Measurements from ENCODE around the gene MIEF1. TPM values are rescaled to one million over a fixed set of nuclear protein-coding genes. Genes with fewer than 3 reads are reported as not detected.

The MIEF1 gene
- polyA plus RNA-seq, 2 donors = 4.2 to 9.0 TPM

DNA sequence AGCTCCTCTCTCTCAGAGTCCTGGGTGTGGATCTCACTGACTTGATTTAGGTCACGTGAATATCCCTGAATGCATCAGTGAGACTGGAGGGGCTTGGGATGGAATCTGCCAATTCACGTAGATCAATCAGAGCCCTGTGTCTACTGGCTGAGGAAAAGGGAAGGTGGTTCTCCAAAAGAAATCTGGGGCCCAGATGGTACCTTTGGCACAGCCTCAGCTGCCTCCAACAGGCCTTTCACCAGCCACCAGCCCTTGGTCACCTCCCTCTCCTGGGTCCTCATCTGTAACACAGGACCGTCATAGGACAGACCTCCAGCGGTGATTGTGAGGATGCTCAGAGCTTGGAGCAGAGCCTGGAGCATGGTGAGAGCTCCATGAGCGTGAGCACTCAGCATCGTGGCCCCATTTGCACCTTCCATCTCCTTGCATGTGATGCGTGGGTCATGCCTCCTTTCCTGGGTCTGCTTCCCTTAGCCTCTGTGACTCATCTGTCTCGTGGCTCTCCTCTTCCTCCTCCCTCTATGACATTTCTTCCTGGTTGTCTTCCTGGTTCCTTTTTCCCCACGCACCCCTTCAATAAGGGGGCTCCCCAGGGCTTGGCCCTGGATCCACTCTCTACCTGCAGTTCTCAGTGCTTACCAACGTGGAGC is 7.5 kb upstream of the MIEF1 start:
- Histone ChIP-seq H3K4me3 (ENCODE audit: low read depth in 1 of 2, low read length in 2 of 2) (no peak overlapping the region), H3K9me3 (ENCODE audit: control insufficient read depth in 2 of 2, insufficient read depth in 1 of 2, low read depth in 1 of 2, low read length in 1 of 2) (no peaks in the 10 kb centered on the region), H3K27ac (ENCODE audit: low read depth in 2 of 2, low read length in 1 of 2) (no peak overlapping the region), H3K36me3 (ENCODE audit: control insufficient read depth in 2 of 2, insufficient read depth in 2 of 2, low read length in 1 of 2) (no peaks in the 10 kb centered on the region), H3K27me3 (ENCODE audit: control insufficient read depth in 1 of 2, insufficient read depth in 2 of 2, low read length in 2 of 2) (no peaks in the 10 kb centered on the region), H3K4me1 (ENCODE audit: control insufficient read depth in 2 of 2, insufficient read depth in 2 of 2, low read length in 1 of 2) (peaks cover 0 to 5% of the 10 kb centered on the region in 2 donors)
- WGBS, 2 donors = 76 to 78% methylated on average over 10 of the region's 10 CpGs

DNA sequence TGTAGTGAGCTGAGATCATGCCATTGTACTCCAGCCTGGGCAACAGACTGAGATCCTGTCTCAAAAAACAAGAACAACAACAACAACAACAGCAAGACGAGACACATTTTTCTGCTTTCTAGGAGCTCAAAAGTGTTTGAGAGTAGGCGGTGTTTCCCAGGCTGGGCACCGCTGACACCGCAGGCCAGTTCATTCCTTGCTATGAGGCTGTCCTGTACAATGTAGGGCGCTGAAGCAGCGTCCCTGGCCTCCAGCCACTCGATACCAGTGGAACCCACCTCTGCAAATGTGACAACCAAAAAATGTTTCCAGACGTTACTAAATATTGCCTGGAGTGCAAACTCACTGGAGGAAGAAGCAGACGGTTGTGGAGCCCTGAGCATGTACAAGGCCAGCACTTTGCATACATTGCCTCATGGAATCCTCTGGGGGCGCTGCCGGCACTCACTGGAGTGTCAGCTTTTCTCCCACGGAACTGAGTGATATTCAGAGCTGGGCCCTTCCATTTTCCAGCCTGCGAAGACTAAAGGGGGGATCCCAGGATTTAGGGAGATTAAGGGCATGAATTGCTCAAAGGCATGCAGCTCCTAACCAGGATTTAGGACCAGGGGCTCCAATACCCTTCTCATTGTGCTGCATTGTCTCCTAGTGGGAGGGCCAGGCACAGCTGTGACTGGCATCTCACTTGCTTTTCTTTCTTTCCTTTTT is 5.8 kb upstream of the MIEF1 start:
- Histone ChIP-seq H3K9me3 (ENCODE audit: control insufficient read depth in 2 of 2, insufficient read depth in 1 of 2, low read depth in 1 of 2, low read length in 1 of 2) (no peaks in the 10 kb centered on the region), H3K36me3 (ENCODE audit: control insufficient read depth in 2 of 2, insufficient read depth in 2 of 2, low read length in 1 of 2) (no peaks in the 10 kb centered on the region), H3K4me3 (ENCODE audit: low read depth in 1 of 2, low read length in 2 of 2) (no peak overlapping the region), H3K4me1 (ENCODE audit: control insufficient read depth in 2 of 2, insufficient read depth in 2 of 2, low read length in 1 of 2) (peaks cover 0 to 7% of the 10 kb centered on the region in 2 donors), H3K27me3 (ENCODE audit: control insufficient read depth in 1 of 2, insufficient read depth in 2 of 2, low read length in 2 of 2) (no peaks in the 10 kb centered on the region), H3K27ac (ENCODE audit: low read depth in 2 of 2, low read length in 1 of 2) (peak overlapping the region in 1 of 2 donors; percentile 43)
- WGBS, 2 donors = 42 to 46% methylated on average over 13 of the region's 13 CpGs

DNA sequence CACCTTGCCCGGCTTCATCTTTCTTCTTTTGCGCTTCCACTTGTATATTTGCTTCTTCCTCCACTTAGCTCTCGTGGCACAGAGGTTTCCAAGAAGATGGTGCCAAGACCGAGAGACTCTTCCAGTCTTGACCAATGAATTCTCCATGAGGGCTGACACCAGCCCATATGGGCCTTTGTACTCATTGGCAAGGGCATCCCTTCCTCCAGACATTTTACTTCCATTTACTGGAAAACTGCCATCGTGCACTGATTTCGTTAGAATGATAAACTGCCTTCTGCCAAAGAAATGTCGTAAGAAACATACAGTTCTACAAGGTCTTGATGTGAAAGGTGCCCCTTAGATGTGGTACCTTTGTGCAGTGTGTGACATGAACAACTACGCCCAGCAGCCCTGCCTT is 4.7 kb upstream of the MIEF1 start:
- Histone ChIP-seq H3K9me3 (ENCODE audit: control insufficient read depth in 2 of 2, insufficient read depth in 1 of 2, low read depth in 1 of 2, low read length in 1 of 2) (no peaks in the 10 kb centered on the region), H3K27ac (ENCODE audit: low read depth in 2 of 2, low read length in 1 of 2) (no peak overlapping the region), H3K4me3 (ENCODE audit: low read depth in 1 of 2, low read length in 2 of 2) (no peak overlapping the region), H3K27me3 (ENCODE audit: control insufficient read depth in 1 of 2, insufficient read depth in 2 of 2, low read length in 2 of 2) (no peaks in the 10 kb centered on the region), H3K36me3 (ENCODE audit: control insufficient read depth in 2 of 2, insufficient read depth in 2 of 2, low read length in 1 of 2) (no peaks in the 10 kb centered on the region), H3K4me1 (ENCODE audit: control insufficient read depth in 2 of 2, insufficient read depth in 2 of 2, low read length in 1 of 2) (peaks cover 0 to 13% of the 10 kb centered on the region in 2 donors)
- WGBS, 2 donors = 79 to 80% methylated on average over 8 of the region's 8 CpGs

DNA sequence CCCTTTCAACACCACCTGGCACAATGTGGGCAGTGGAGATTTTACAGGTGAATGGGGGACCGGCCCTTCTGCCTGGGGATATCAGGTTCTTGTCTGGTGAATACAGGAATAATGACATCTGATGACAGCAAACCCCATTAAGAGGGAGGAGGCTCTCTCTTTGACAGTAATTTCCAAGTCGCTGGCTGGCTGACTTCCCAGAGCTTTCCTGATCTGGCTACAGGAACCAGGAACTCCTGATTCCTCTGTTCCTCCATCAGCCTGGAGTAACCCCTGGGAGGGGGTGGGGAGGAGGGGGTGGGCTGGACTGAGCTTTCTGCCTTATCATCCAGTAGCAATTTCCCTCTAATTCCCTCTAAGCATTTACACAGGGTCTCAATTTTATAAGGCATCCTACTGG is 3.7 kb upstream of the MIEF1 start:
- H3K27ac ChIP-seq (ENCODE audit: low read depth in 2 of 2, low read length in 1 of 2) = peak overlapping the region in 1 of 2 donors; percentile 56
- no peaks in the 10 kb centered on the region for H3K9me3 ChIP-seq (ENCODE audit: control insufficient read depth in 2 of 2, insufficient read depth in 1 of 2, low read depth in 1 of 2, low read length in 1 of 2)
- H3K36me3 ChIP-seq (ENCODE audit: control insufficient read depth in 2 of 2, insufficient read depth in 2 of 2, low read length in 1 of 2) = no peaks in the 10 kb centered on the region
- H3K27me3 ChIP-seq (ENCODE audit: control insufficient read depth in 1 of 2, insufficient read depth in 2 of 2, low read length in 2 of 2) = no peaks in the 10 kb centered on the region
- WGBS, 2 donors = 25 to 37% methylated on average over 2 of the region's 2 CpGs
- H3K4me3 ChIP-seq (ENCODE audit: low read depth in 1 of 2, low read length in 2 of 2) = no peak overlapping the region
- peaks cover 3 to 16% of the 10 kb centered on the region in 2 donors for H3K4me1 ChIP-seq (ENCODE audit: control insufficient read depth in 2 of 2, insufficient read depth in 2 of 2, low read length in 1 of 2)

DNA sequence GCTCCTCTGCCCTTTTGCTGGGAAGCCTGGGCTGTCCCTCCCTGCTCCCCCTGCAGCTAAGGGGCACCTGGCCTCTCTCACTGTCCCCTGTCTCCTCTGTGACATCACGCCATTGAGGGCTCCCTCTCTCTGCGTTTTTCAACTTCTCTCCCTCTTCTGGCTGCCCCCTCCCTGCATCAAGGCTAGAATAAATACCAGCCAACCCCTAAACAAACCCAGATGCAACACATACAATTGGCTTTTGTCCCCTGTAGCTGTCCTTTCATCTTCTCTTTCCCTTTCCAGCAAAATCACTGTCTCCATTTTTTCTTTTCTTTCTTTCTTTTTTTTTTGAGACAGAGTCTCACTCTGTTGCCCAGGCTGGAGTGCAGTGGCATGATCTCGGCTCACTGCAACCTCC is 3.3 kb upstream of the MIEF1 start:
- Histone ChIP-seq H3K27me3 (ENCODE audit: control insufficient read depth in 1 of 2, insufficient read depth in 2 of 2, low read length in 2 of 2) (no peaks in the 10 kb centered on the region), H3K27ac (ENCODE audit: low read depth in 2 of 2, low read length in 1 of 2) (no peak overlapping the region), H3K4me1 (ENCODE audit: control insufficient read depth in 2 of 2, insufficient read depth in 2 of 2, low read length in 1 of 2) (peaks cover 3 to 18% of the 10 kb centered on the region in 2 donors), H3K4me3 (ENCODE audit: low read depth in 1 of 2, low read length in 2 of 2) (no peak overlapping the region), H3K36me3 (ENCODE audit: control insufficient read depth in 2 of 2, insufficient read depth in 2 of 2, low read length in 1 of 2) (no peaks in the 10 kb centered on the region), H3K9me3 (ENCODE audit: control insufficient read depth in 2 of 2, insufficient read depth in 1 of 2, low read depth in 1 of 2, low read length in 1 of 2) (no peaks in the 10 kb centered on the region)
- 61 to 62% methylated on average over 3 of the region's 3 CpGs for WGBS, 2 donors

DNA sequence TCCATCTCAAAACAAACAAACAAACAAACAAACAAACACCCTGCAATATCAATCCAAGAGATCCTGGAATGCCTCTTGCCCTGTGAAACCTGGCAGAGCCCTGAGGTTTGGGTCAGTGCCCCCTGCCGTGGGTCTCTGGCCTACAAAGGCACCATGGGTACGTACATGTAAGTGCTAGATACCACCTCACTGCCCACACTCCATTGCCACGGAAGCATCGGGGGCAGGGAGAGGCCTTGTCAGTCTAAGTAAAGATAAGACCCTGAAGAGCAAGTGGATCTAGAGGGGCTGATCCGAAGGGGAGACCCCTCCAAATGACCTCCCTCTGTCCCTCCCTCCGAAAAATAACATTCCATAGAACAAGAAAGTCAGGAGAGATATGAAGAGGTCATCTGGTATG is 2.0 kb upstream of the MIEF1 start:
- H3K4me1 ChIP-seq (ENCODE audit: control insufficient read depth in 2 of 2, insufficient read depth in 2 of 2, low read length in 1 of 2) = peaks cover 5 to 18% of the 10 kb centered on the region in 2 donors
- peaks cover 0 to 6% of the 10 kb centered on the region in 2 donors for H3K36me3 ChIP-seq (ENCODE audit: control insufficient read depth in 2 of 2, insufficient read depth in 2 of 2, low read length in 1 of 2)
- H3K27ac ChIP-seq (ENCODE audit: low read depth in 2 of 2, low read length in 1 of 2) = no peak overlapping the region
- H3K9me3 ChIP-seq (ENCODE audit: control insufficient read depth in 2 of 2, insufficient read depth in 1 of 2, low read depth in 1 of 2, low read length in 1 of 2) = no peaks in the 10 kb centered on the region
- H3K27me3 ChIP-seq (ENCODE audit: control insufficient read depth in 1 of 2, insufficient read depth in 2 of 2, low read length in 2 of 2) = no peaks in the 10 kb centered on the region
- no peak overlapping the region for H3K4me3 ChIP-seq (ENCODE audit: low read depth in 1 of 2, low read length in 2 of 2)
- WGBS, 2 donors = 86 to 90% methylated on average over 6 of the region's 6 CpGs

DNA sequence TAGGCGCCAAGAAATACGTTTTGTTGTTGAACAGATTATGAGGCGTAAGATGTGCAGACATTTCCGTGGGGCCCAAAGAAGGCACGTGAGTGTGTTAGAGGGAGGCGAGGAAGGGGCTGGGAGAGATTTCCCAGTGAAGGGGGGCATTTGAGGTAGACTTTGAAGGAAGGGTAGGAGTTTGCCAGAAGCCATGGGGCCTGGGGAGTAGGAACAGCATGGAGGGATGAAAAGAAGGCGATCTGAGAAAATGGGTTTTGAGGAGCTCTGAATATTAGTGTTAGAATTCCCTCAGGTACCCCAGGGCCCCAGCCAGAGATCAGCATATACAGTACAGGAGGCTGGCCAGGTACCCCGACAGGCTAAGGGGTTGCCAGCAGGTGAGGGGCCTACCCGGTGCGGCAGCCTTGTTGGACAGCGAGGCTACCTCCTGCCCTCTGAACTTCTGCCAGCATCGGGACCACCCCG is 414 bp upstream of the MIEF1 start:
- peak overlapping the region; percentile 88 to 95 for H3K27ac ChIP-seq (ENCODE audit: low read depth in 2 of 2, low read length in 1 of 2)
- peaks cover 5 to 14% of the 10 kb centered on the region in 2 donors for H3K36me3 ChIP-seq (ENCODE audit: control insufficient read depth in 2 of 2, insufficient read depth in 2 of 2, low read length in 1 of 2)
- H3K9me3 ChIP-seq (ENCODE audit: control insufficient read depth in 2 of 2, insufficient read depth in 1 of 2, low read depth in 1 of 2, low read length in 1 of 2) = no peaks in the 10 kb centered on the region
- 31% methylated on average over 12 to 13 of the region's 13 CpGs for WGBS, 2 donors
- peak overlapping the region; percentile 82 to 96 for H3K4me3 ChIP-seq (ENCODE audit: low read depth in 1 of 2, low read length in 2 of 2)
- peaks cover 5 to 16% of the 10 kb centered on the region in 2 donors for H3K4me1 ChIP-seq (ENCODE audit: control insufficient read depth in 2 of 2, insufficient read depth in 2 of 2, low read length in 1 of 2)
- no peaks in the 10 kb centered on the region for H3K27me3 ChIP-seq (ENCODE audit: control insufficient read depth in 1 of 2, insufficient read depth in 2 of 2, low read length in 2 of 2)

DNA sequence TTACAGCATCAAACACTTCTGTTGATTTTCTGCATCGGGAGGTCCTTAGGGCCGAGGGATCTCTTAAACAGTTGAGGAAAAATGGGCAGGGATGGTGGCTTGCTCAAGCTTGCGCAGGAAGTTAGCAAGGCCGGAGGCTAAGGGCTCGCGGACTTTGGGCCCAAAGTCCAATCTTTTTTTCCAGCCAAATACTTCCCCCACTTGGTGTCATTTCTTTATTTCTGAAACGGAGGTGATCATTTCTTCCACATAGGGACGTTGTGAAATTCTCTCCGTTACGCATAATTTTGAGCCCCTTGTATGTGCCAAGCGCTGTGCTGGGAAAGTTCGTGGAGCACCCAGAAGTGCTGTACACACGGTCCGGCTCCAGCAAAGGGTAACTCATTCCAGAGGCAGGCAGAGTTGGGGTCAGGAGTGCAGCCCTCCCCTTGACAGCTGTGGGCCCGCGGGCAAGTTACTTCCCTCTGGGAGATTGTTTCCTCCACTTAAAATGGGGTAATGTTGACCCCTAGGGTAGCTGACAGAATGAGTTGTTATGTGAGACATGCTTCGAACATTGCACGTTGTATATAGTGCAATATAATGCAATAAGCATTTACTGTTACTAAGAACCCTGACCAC is 809 bp downstream of the MIEF1 start:
- Histone ChIP-seq H3K4me3 (ENCODE audit: low read depth in 1 of 2, low read length in 2 of 2) (peak overlapping the region; percentile 82 to 96), H3K4me1 (ENCODE audit: control insufficient read depth in 2 of 2, insufficient read depth in 2 of 2, low read length in 1 of 2) (peaks cover 5 to 16% of the 10 kb centered on the region in 2 donors), H3K9me3 (ENCODE audit: control insufficient read depth in 2 of 2, insufficient read depth in 1 of 2, low read depth in 1 of 2, low read length in 1 of 2) (no peaks in the 10 kb centered on the region), H3K27ac (ENCODE audit: low read depth in 2 of 2, low read length in 1 of 2) (peak overlapping the region; percentile 51 to 95), H3K27me3 (ENCODE audit: control insufficient read depth in 1 of 2, insufficient read depth in 2 of 2, low read length in 2 of 2) (no peaks in the 10 kb centered on the region), H3K36me3 (ENCODE audit: control insufficient read depth in 2 of 2, insufficient read depth in 2 of 2, low read length in 1 of 2) (peaks cover 5 to 16% of the 10 kb centered on the region in 2 donors)
- WGBS, 2 donors = 7 to 8% methylated on average over 18 of the region's 18 CpGs

DNA sequence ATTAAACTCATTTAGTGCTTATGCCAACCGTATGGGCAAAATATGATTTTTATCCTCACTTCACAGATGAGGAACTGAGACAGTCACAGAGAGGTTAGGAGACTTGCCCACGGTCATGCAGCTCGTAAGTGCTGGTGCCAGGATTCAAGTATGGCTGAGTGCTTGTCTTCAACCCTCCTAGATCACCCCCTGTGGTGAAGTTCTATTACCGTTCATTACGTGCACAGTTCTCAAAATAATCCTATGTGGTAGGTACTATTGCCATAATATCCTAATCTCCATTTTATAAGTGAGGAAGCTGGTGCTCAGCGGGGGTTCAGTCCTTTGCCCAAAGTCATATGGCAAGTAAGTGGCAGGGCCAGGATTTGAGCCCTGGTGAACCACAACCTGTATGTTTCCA is 1.5 kb downstream of the MIEF1 start:
- 52 to 58% methylated on average over 6 of the region's 6 CpGs for WGBS, 2 donors
- peaks cover 8 to 18% of the 10 kb centered on the region in 2 donors for H3K36me3 ChIP-seq (ENCODE audit: control insufficient read depth in 2 of 2, insufficient read depth in 2 of 2, low read length in 1 of 2)
- peaks cover 5 to 16% of the 10 kb centered on the region in 2 donors for H3K4me1 ChIP-seq (ENCODE audit: control insufficient read depth in 2 of 2, insufficient read depth in 2 of 2, low read length in 1 of 2)
- no peaks in the 10 kb centered on the region for H3K9me3 ChIP-seq (ENCODE audit: control insufficient read depth in 2 of 2, insufficient read depth in 1 of 2, low read depth in 1 of 2, low read length in 1 of 2)
- no peaks in the 10 kb centered on the region for H3K27me3 ChIP-seq (ENCODE audit: control insufficient read depth in 1 of 2, insufficient read depth in 2 of 2, low read length in 2 of 2)
- peak overlapping the region in 1 of 2 donors; percentile 96 for H3K4me3 ChIP-seq (ENCODE audit: low read depth in 1 of 2, low read length in 2 of 2)
- no peak overlapping the region for H3K27ac ChIP-seq (ENCODE audit: low read depth in 2 of 2, low read length in 1 of 2)

Measured in esophagus (tissue), 2 donors.